GM12874 (cell line): ENCODE results near the gene AIF1L.

Experiments used
- TF ChIP-seq, protein P1 (sequence below): IDR thresholded peaks from 2 replicates; pipeline ENCODE4 v1.5.1; 2011; ENCODE audit warnings: low read depth, mild to moderate bottlenecking, control low read depth, low read length, moderate library complexity; ENCODE audit not compliant: insufficient read depth

Gene AIF1L

GRCh38 chr9:131096269-131097125 is at the start of gene AIF1L:
AIF1L (plus strand) TSS chr9:131096531; CDS start chr9:131096630, 99 bp downstream.
- TF ChIP-seq, protein P1, sequence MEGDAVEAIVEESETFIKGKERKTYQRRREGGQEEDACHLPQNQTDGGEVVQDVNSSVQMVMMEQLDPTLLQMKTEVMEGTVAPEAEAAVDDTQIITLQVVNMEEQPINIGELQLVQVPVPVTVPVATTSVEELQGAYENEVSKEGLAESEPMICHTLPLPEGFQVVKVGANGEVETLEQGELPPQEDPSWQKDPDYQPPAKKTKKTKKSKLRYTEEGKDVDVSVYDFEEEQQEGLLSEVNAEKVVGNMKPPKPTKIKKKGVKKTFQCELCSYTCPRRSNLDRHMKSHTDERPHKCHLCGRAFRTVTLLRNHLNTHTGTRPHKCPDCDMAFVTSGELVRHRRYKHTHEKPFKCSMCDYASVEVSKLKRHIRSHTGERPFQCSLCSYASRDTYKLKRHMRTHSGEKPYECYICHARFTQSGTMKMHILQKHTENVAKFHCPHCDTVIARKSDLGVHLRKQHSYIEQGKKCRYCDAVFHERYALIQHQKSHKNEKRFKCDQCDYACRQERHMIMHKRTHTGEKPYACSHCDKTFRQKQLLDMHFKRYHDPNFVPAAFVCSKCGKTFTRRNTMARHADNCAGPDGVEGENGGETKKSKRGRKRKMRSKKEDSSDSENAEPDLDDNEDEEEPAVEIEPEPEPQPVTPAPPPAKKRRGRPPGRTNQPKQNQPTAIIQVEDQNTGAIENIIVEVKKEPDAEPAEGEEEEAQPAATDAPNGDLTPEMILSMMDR, result no peak

DNA sequence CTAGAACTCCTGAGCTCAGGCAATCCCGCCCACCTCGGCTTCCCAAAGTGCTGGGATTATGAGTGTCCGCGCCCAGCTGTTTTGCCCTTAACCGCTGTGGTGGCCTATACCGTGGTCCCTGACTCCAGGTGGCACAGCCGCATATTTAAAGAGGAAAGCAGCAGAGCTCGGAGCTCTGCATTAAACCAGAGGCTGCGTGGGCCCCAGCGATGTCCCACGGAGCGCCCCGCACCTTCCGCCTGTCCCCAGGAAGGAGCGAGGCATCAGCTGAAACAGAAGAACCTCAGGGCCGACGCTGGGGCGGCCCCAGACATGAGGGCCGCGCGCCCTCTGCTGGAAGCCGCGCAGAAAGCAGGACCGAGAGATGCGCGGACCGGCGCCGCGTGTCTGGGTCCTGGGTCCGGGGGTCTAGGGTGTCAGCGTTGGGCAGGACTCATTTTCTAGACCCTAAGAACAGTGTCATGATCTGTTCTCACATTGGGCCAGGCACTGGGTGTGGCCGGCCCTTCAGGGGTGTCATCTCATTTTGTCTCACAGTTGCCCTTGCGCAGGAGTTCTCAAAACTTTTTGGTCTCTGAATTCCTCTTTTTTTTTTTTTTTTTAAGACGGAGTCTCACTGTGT is 49.6 kb upstream of the AIF1L start:
- TF ChIP-seq, protein P1, result peak; percentile 98

GRCh38 chr9:131048332-131048731 is 48.0 kb upstream of the AIF1L start:
- TF ChIP-seq, protein P1, result no peak

- TF ChIP-seq, protein P1, result no peak
Observed at GRCh38 chr9:131048820-131049219, 47.5 kb upstream of the AIF1L start.

- TF ChIP-seq, protein P1, result no peak
Observed at GRCh38 chr9:131049829-131050715, 46.3 kb upstream of the AIF1L start.

- TF ChIP-seq, protein P1, result no peak
Observed at GRCh38 chr9:131050831-131051230, 45.5 kb upstream of the AIF1L start.
